ENCODE data around the gene BTBD7.

Gene BTBD7

GRCh38 chr14:93331728-93332396 is 974 bp downstream of the BTBD7 start:
- H3K9me3 ChIP-seq (ENCODE audit: severe bottlenecking), result peaks cover 4% of the 10 kb centered on the region
- H3K27me3 ChIP-seq (ENCODE audit: insufficient read depth, low read depth, severe bottlenecking), result no peaks in the 10 kb centered on the region
- H3K27ac ChIP-seq, result peak overlapping the region; percentile 95
- DNase-seq, result no peak
- H3K36me3 ChIP-seq, result no peaks in the 10 kb centered on the region; the same call in 1 of the 2 replicates
- peak overlapping the region; percentile 63 for H3K4me3 ChIP-seq (ENCODE audit: low read depth, low read length)
- TF ChIP-seq, protein P1, sequence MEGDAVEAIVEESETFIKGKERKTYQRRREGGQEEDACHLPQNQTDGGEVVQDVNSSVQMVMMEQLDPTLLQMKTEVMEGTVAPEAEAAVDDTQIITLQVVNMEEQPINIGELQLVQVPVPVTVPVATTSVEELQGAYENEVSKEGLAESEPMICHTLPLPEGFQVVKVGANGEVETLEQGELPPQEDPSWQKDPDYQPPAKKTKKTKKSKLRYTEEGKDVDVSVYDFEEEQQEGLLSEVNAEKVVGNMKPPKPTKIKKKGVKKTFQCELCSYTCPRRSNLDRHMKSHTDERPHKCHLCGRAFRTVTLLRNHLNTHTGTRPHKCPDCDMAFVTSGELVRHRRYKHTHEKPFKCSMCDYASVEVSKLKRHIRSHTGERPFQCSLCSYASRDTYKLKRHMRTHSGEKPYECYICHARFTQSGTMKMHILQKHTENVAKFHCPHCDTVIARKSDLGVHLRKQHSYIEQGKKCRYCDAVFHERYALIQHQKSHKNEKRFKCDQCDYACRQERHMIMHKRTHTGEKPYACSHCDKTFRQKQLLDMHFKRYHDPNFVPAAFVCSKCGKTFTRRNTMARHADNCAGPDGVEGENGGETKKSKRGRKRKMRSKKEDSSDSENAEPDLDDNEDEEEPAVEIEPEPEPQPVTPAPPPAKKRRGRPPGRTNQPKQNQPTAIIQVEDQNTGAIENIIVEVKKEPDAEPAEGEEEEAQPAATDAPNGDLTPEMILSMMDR (IDR thresholded peaks at IDR 0.05; ENCODE audit: low read depth, low read length), result no peak

- no peaks in the 10 kb centered on the region; the same call in 1 of the 2 replicates for H3K36me3 ChIP-seq
- no peak overlapping the region for H3K27ac ChIP-seq
- TF ChIP-seq, protein P1 (IDR thresholded peaks at IDR 0.05; ENCODE audit: low read depth, low read length), result no peak
- H3K27me3 ChIP-seq (ENCODE audit: insufficient read depth, low read depth, severe bottlenecking), result no peaks in the 10 kb centered on the region
- no peaks in the 10 kb centered on the region for H3K9me3 ChIP-seq (ENCODE audit: severe bottlenecking)
- no peak for DNase-seq
- no peak overlapping the region for H3K4me3 ChIP-seq (ENCODE audit: low read depth, low read length)
Measured at GRCh38 chr14:93331002-93331727, 1.7 kb downstream of the BTBD7 start.

DNA sequence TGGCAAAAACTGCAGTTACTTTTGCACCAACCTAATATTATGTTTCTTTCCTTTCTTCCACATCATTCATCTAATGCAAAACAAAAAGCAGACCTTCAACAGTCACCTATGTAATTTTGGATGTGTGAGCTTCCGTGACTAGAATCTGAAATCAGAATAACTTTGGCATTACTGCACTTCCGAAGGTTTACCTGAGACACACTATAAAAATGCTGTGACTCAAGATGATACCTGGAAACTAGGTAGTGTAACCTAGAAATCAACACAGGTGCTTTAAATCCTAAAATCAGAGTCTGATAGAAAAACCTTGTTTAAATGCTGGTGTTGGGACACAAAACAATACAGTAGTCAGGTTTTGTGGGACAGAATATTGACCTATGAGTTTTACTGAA is 2.2 kb downstream of the BTBD7 start:
- Histone ChIP-seq H3K4me3 (ENCODE audit: low read depth, low read length) (no peak overlapping the region), H3K27me3 (ENCODE audit: insufficient read depth, low read depth, severe bottlenecking) (no peaks in the 10 kb centered on the region), H3K27ac (no peak overlapping the region), H3K9me3 (ENCODE audit: severe bottlenecking) (no peaks in the 10 kb centered on the region), H3K36me3 (no peaks in the 10 kb centered on the region; the same call in none of the 2 replicates)
- no peak for DNase-seq
- TF ChIP-seq, protein P1 (IDR thresholded peaks at IDR 0.05; ENCODE audit: low read depth, low read length), result no peak

DNA sequence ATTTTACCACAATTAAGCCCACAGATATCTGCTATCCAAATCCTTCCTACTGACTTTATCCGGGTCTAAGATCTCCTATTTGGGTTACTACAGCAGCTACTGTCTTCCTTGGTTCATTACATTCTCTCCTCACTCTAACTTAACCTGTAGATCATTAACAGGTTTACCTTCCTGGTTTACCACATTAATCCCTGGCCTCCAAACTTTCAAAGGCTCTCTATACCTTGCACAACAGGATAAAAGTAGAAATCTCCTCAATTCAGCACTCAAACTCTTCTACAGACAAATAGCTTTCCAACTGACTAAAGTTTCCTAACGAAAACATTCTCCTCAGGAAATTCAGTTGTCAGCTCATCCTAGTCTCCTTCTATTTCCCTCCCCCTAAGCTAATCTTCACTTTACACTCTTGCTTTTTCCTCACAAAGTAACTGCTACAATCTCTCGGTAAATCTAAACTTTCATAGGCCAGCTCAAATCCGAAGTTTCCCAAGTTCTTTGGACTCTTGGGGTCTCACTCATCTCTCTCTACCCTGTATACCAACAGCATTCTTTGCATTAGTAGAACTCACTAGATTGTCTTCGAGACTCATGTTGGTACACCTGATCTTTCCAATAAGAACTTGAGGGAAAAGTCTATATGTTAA is 2.7 kb downstream of the BTBD7 start:
- no peaks in the 10 kb centered on the region for H3K27me3 ChIP-seq (ENCODE audit: insufficient read depth, low read depth, severe bottlenecking)
- no peak overlapping the region for H3K27ac ChIP-seq
- H3K4me3 ChIP-seq (ENCODE audit: low read depth, low read length), result no peak overlapping the region
- no peaks in the 10 kb centered on the region for H3K9me3 ChIP-seq (ENCODE audit: severe bottlenecking)
- TF ChIP-seq, protein P1 (IDR thresholded peaks at IDR 0.05; ENCODE audit: low read depth, low read length), result no peak
- no peaks in the 10 kb centered on the region; the same call in none of the 2 replicates for H3K36me3 ChIP-seq
- DNase-seq, result no peak

DNA sequence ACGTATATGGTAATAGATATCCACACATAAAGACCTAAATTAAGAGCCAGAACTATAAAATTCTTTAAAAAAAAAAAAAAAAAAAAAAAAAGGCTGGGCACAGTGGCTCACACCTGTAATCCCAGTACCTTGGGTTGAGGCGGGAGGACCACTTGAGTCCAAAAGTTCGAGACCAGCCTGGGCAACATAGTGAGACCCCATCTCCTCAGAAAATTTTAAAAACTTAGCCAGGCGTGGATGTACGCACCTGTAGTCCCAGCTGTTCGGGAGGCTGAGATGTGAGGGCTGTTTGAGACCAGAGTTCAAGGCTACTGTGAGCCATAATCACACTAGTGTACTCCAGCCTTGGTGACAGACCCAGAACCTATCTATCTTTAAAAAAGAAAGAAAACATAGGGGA is 4.3 kb downstream of the BTBD7 start:
- TF ChIP-seq, protein P1 (IDR thresholded peaks at IDR 0.05; ENCODE audit: low read depth, low read length), result no peak
- Histone ChIP-seq H3K9me3 (ENCODE audit: severe bottlenecking) (no peaks in the 10 kb centered on the region), H3K4me3 (ENCODE audit: low read depth, low read length) (no peak overlapping the region), H3K27me3 (ENCODE audit: insufficient read depth, low read depth, severe bottlenecking) (no peaks in the 10 kb centered on the region), H3K36me3 (peaks cover 4% of the 10 kb centered on the region; the same call in 1 of the 2 replicates), H3K27ac (no peak overlapping the region)
- DNase-seq, result no peak
